DND-41 (cell line): Measurements from ENCODE around the gene RMND5A.

Source experiments
- ATAC-seq: fragments of 200-7000 bp; cut with Tn5 transposase; 3 replicates; pipeline ENCODE4 v1.9.1; 2021; ENCODE audit warnings: low read depth; ENCODE audit not compliant: insufficient read depth
- DNase-seq: peaks from one replicate; pipeline ENCODE4 v3.0.0-alpha.2; 2020
- H2AFZ ChIP-seq: 2 replicates; pipeline ENCODE4 v1.6.0; 2012; ENCODE audit warnings: low read depth, low read length
- H3K27ac ChIP-seq: 2 replicates; pipeline ENCODE4 v1.5.1; 2012; ENCODE audit warnings: low read length, inconsistent platforms
- H3K27me3 ChIP-seq: fragments of 200-600 bp; sonication (generic); 2 replicates; pipeline ENCODE4 v1.6.0; 2012; ENCODE audit warnings: low read length, mild to moderate bottlenecking, inconsistent platforms; ENCODE audit not compliant: insufficient read depth, poor library complexity
- H3K36me3 ChIP-seq: 2 replicates; pipeline ENCODE4 v1.5.1; 2012; ENCODE audit warnings: low read length, inconsistent platforms; ENCODE audit not compliant: insufficient read depth
- H3K4me1 ChIP-seq: 2 replicates; pipeline ENCODE4 v1.5.1; 2012; ENCODE audit warnings: mild to moderate bottlenecking, low read length; ENCODE audit not compliant: insufficient read depth
- H3K4me2 ChIP-seq: 2 replicates; pipeline ENCODE4 v1.6.0; 2012; ENCODE audit warnings: mild to moderate bottlenecking, moderate library complexity, low read length, inconsistent platforms; ENCODE audit not compliant: insufficient read depth
- H3K4me3 ChIP-seq, 2 experiments: fragments of 200-600 bp in 1 of 2; shearing (Covaris generic) in 1 of 2; 2 replicates each; pipeline ENCODE4 v1.5.1; 2012 to 2016; ENCODE audit warnings: inconsistent platforms in 2 of 2, low read length in 2 of 2, mild to moderate bottlenecking in 2 of 2, low read depth in 1 of 2, moderate library complexity in 1 of 2
- H3K79me2 ChIP-seq: 2 replicates; pipeline ENCODE4 v1.6.0; 2012; ENCODE audit warnings: low read length, inconsistent platforms; ENCODE audit not compliant: insufficient read depth
- H3K9ac ChIP-seq: 2 replicates; pipeline ENCODE4 v1.6.0; 2012; ENCODE audit warnings: low read depth, mild to moderate bottlenecking, inconsistent platforms, low read length, moderate library complexity
- H3K9me3 ChIP-seq: 2 replicates; pipeline ENCODE4 v1.5.1; 2012; ENCODE audit warnings: low read length, moderate library complexity, mild to moderate bottlenecking, inconsistent platforms; ENCODE audit not compliant: insufficient read depth, severe bottlenecking
- H4K20me1 ChIP-seq: 2 replicates; pipeline ENCODE4 v1.6.0; 2012; ENCODE audit warnings: low read length; ENCODE audit not compliant: insufficient read depth
- EZH2 ChIP-seq: IDR thresholded peaks from 3 replicates; pipeline ENCODE4 v1.6.1; 2012; ENCODE audit warnings: borderline replicate concordance, low read depth, mild to moderate bottlenecking, moderate library complexity, low read length, inconsistent platforms; ENCODE audit not compliant: severe bottlenecking
- TF ChIP-seq, protein P1 (sequence below): IDR thresholded peaks from 2 replicates; pipeline ENCODE4 v1.5.1; 2012; ENCODE audit warnings: borderline replicate concordance, low read length, moderate library complexity, mild to moderate bottlenecking; ENCODE audit not compliant: poor library complexity, severe bottlenecking; ENCODE audit errors: extremely low read depth

The RMND5A gene

GRCh38 chr2:86700690-86701089 is 19.4 kb upstream of the RMND5A start:
- TF ChIP-seq, protein P1, sequence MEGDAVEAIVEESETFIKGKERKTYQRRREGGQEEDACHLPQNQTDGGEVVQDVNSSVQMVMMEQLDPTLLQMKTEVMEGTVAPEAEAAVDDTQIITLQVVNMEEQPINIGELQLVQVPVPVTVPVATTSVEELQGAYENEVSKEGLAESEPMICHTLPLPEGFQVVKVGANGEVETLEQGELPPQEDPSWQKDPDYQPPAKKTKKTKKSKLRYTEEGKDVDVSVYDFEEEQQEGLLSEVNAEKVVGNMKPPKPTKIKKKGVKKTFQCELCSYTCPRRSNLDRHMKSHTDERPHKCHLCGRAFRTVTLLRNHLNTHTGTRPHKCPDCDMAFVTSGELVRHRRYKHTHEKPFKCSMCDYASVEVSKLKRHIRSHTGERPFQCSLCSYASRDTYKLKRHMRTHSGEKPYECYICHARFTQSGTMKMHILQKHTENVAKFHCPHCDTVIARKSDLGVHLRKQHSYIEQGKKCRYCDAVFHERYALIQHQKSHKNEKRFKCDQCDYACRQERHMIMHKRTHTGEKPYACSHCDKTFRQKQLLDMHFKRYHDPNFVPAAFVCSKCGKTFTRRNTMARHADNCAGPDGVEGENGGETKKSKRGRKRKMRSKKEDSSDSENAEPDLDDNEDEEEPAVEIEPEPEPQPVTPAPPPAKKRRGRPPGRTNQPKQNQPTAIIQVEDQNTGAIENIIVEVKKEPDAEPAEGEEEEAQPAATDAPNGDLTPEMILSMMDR = no peak
- Histone ChIP-seq H3K4me3 (no peak overlapping the region), H3K79me2 (no peaks in the 10 kb centered on the region), H3K9ac (no peak overlapping the region), H4K20me1 (no peaks in the 10 kb centered on the region), H3K27me3 (no peaks in the 10 kb centered on the region), H2AFZ (no peak overlapping the region), H3K9me3 (peaks cover 1% of the 10 kb centered on the region), H3K27ac (no peak overlapping the region), H3K4me1 (no peaks in the 10 kb centered on the region), H3K4me2 (no peak overlapping the region), H3K36me3 (no peaks in the 10 kb centered on the region)
- DNase-seq = no peak
- no peak for ATAC-seq

DNA sequence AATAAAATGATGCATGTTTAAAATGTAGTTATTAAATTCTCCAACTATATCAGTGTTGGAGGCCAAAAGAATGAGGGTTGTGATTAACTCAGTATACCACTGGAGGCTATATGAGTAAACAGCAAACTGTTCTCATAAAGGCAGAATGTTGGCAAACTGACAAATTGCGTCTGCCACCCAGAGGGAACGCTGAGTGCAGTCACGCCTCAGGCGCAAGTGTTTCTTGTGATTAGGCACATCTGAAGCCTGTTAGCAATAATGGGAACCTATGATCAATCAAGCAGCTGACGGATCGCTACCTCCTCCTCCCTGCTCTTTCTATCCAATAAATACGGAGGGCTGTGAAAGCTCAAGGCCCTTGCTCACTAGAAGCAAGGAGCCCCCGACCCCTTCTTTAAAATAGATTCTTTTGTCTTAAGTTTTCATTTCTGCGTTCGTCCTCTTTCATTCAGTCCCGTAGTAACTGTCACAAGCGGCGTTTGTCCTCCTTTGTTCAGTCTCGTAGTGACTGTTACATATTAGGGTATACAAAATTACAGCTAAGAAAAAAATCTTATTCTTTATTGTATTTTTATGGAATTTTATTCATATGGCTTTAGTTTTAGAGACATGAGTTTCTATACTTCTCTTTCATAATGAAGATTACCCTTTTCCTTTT is 16.3 kb upstream of the RMND5A start:
- no peak for DNase-seq
- H2AFZ ChIP-seq = no peak overlapping the region
- H3K4me2 ChIP-seq = no peak overlapping the region
- H4K20me1 ChIP-seq = no peaks in the 10 kb centered on the region
- TF ChIP-seq, protein P1 = no peak
- TF ChIP-seq EZH2 = no peak
- no peaks in the 10 kb centered on the region for H3K4me1 ChIP-seq
- H3K27me3 ChIP-seq = no peaks in the 10 kb centered on the region
- ATAC-seq = no peak
- H3K9ac ChIP-seq = no peak overlapping the region
- H3K9me3 ChIP-seq = no peaks in the 10 kb centered on the region
- H3K36me3 ChIP-seq = no peaks in the 10 kb centered on the region
- H3K4me3 ChIP-seq = no peak overlapping the region
- no peak overlapping the region for H3K27ac ChIP-seq
- no peaks in the 10 kb centered on the region for H3K79me2 ChIP-seq

DNA sequence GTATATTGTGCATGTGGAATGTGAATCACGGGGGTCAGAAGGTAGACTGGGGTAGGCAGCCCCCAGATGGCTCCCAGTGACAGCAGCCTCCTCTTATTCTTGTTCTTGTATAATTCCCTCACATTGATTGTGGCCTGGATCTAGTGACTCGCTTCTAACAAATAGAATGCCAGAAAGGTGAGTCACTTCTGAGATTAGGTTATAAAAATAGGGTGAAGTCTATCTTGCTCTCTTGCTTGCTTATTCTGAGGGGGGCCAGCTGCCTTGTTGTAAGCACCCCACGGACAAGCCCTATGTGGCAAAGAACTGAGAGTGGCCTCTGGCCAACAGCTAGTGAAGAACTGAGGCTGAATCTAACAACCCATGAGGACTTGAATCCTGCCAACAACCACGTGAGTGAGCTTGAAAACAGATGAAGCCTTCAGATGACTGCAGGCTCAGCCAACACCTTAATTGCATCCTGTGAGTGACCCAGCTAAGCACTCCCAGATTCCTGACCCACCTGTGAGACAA is 15.6 kb upstream of the RMND5A start:
- Histone ChIP-seq H3K9ac (no peak overlapping the region), H4K20me1 (no peaks in the 10 kb centered on the region), H2AFZ (no peak overlapping the region), H3K4me2 (no peak overlapping the region), H3K4me3 (no peak overlapping the region), H3K9me3 (no peaks in the 10 kb centered on the region), H3K27me3 (no peaks in the 10 kb centered on the region), H3K36me3 (no peaks in the 10 kb centered on the region), H3K4me1 (no peaks in the 10 kb centered on the region), H3K79me2 (no peaks in the 10 kb centered on the region), H3K27ac (no peak overlapping the region)
- ATAC-seq (no peak), DNase-seq (no peak)
- no peak for TF ChIP-seq EZH2
- TF ChIP-seq, protein P1 = no peak

- Histone ChIP-seq H3K4me1 (no peaks in the 10 kb centered on the region), H3K9me3 (no peaks in the 10 kb centered on the region), H4K20me1 (no peaks in the 10 kb centered on the region), H3K4me3 (no peak overlapping the region), H3K27ac (no peak overlapping the region), H3K9ac (no peak overlapping the region), H3K27me3 (no peaks in the 10 kb centered on the region), H3K36me3 (no peaks in the 10 kb centered on the region), H3K4me2 (no peak overlapping the region), H2AFZ (no peak overlapping the region), H3K79me2 (no peaks in the 10 kb centered on the region)
- TF ChIP-seq, protein P1 = no peak
- no peak for TF ChIP-seq EZH2
- DNase-seq (no peak), ATAC-seq (no peak)
Observed at GRCh38 chr2:86706220-86706619, 13.9 kb upstream of the RMND5A start.
